IMR-90 (cell line): ENCODE measurements around the gene ARPC1A. TPM values are rescaled to one million over a fixed set of nuclear protein-coding genes. Genes with fewer than 3 reads are reported as not detected.
"Not testable (repeated sequence)": the region's sequence is repeated elsewhere in the genome, so short reads cannot be mapped to it uniquely, and the experiment has no call there.

ENCODE experiments used
- ATAC-seq: fragments of 200-7000 bp; cut with Tn5 transposase; 2 replicates; pipeline ENCODE4 v1.9.1; 2020; ENCODE audit warnings: low read depth, mild to moderate bottlenecking, moderate library complexity
- BruUV-seq: library from RNA; stranded (reverse); fragments of 400-500 nt; replicated peaks from 2 replicates; lab custom pipeline; 2021; lab: Mats Ljungman, UMichigan
- CTCF ChIA-PET: fragments of 300-600 bp; formaldehyde crosslinking; extraction: SDS; loops from one replicate; lab custom pipeline; 2021; ENCODE audit warnings: antibody characterized with exemption; lab: Yijun Ruan, JAX
- POLR2A ChIA-PET: fragments of 300-600 bp; sonication (Branson Sonifier 250); formaldehyde crosslinking; loops from one replicate; lab custom pipeline; 2022; ENCODE audit warnings: antibody characterized with exemption; ENCODE audit not compliant: unreplicated experiment; lab: Charles Lee
- DNase-seq: peaks from one replicate; pipeline ENCODE4 v3.0.0; 2013
- H2AFZ ChIP-seq: replicated peaks from 2 replicates; pipeline ENCODE3; 2013; ENCODE audit warnings: low read length, mild to moderate bottlenecking; ENCODE audit not compliant: poor library complexity
- H2AK5ac ChIP-seq: 2 replicates; pipeline ENCODE4 v1.6.1; 2013; ENCODE audit warnings: low read depth, low read length, inconsistent platforms
- H2AK9ac ChIP-seq: replicated peaks from 2 replicates; pipeline ENCODE3; 2013; ENCODE audit warnings: mild to moderate bottlenecking, low read depth, low read length, moderate library complexity; ENCODE audit not compliant: poor library complexity
- H2BK120ac ChIP-seq: 2 replicates; pipeline ENCODE4 v1.6.1; 2013; ENCODE audit warnings: low read depth, low read length, inconsistent platforms
- H2BK15ac ChIP-seq: 3 replicates; pipeline ENCODE4 v1.6.1; 2013; ENCODE audit warnings: low read depth, low read length, inconsistent platforms
- H2BK20ac ChIP-seq: 2 replicates; pipeline ENCODE4 v1.6.1; 2013; ENCODE audit warnings: low read depth, mild to moderate bottlenecking, inconsistent platforms, low read length, moderate library complexity
- H2BK5ac ChIP-seq: 2 replicates; pipeline ENCODE4 v1.6.1; 2013; ENCODE audit warnings: mild to moderate bottlenecking, low read depth, low read length, inconsistent platforms; ENCODE audit not compliant: poor library complexity, severe bottlenecking
- H3K14ac ChIP-seq: replicated peaks from 2 replicates; pipeline ENCODE4 v1.6.1; 2013; ENCODE audit warnings: low read depth, low read length, inconsistent platforms
- H3K18ac ChIP-seq: 2 replicates; pipeline ENCODE4 v1.6.1; 2013; ENCODE audit warnings: low read depth, low read length, control low read depth
- H3K23ac ChIP-seq: 2 replicates; pipeline ENCODE4 v1.6.1; 2013; ENCODE audit warnings: low read depth, low read length, inconsistent platforms
- H3K27ac ChIP-seq: 2 replicates; pipeline ENCODE4 v1.5.1; 2013; ENCODE audit warnings: mild to moderate bottlenecking, control low read depth, low read length; ENCODE audit not compliant: insufficient read depth
- H3K27me3 ChIP-seq: 2 replicates; pipeline ENCODE4 v1.6.1; 2013; ENCODE audit warnings: low read length; ENCODE audit not compliant: control insufficient read depth, insufficient read depth
- H3K36me3 ChIP-seq: 2 replicates; pipeline ENCODE4 v1.6.1; 2013; ENCODE audit warnings: low read length, mixed read lengths; ENCODE audit not compliant: control insufficient read depth, insufficient read depth
- H3K4ac ChIP-seq: 2 replicates; pipeline ENCODE4 v1.6.1; 2013; ENCODE audit warnings: low read depth, low read length, inconsistent platforms
- H3K4me1 ChIP-seq: 2 replicates; pipeline ENCODE4 v1.6.1; 2013; ENCODE audit warnings: low read length, mixed read lengths; ENCODE audit not compliant: control insufficient read depth, insufficient read depth
- H3K4me2 ChIP-seq: 2 replicates; pipeline ENCODE4 v1.6.1; 2013; ENCODE audit warnings: low read depth, mild to moderate bottlenecking, control low read depth, low read length, moderate library complexity
- H3K4me3 ChIP-seq: 2 replicates; pipeline ENCODE4 v1.5.1; 2013; ENCODE audit warnings: low read depth, mild to moderate bottlenecking, control low read depth, low read length, moderate library complexity; ENCODE audit not compliant: insufficient read depth
- H3K56ac ChIP-seq: 2 replicates; pipeline ENCODE4 v1.6.1; 2013; ENCODE audit warnings: low read length, inconsistent platforms; ENCODE audit not compliant: insufficient read depth; ENCODE audit errors: extremely low read depth
- H3K79me1 ChIP-seq, 2 experiments: 2 replicates each; pipeline ENCODE4 v1.6.1; 2013; ENCODE audit warnings: low read length in 2 of 2, inconsistent platforms in 1 of 2, low read depth in 1 of 2
- H3K9ac ChIP-seq: 2 replicates; pipeline ENCODE4 v1.6.1; 2013; ENCODE audit warnings: low read depth, low read length, control low read depth
- H3K9me1 ChIP-seq: 2 replicates; pipeline ENCODE4 v1.6.1; 2013; ENCODE audit warnings: low read length, inconsistent platforms; ENCODE audit not compliant: insufficient read depth
- H3K9me3 ChIP-seq: 2 replicates; pipeline ENCODE4 v1.6.1; 2013; ENCODE audit warnings: low read length; ENCODE audit not compliant: control insufficient read depth, insufficient read depth
- H4K20me1 ChIP-seq: 2 replicates; pipeline ENCODE4 v1.6.1; 2013; ENCODE audit warnings: low read length, inconsistent platforms; ENCODE audit not compliant: insufficient read depth
- H4K5ac ChIP-seq: 2 replicates; pipeline ENCODE4 v1.6.1; 2013; ENCODE audit warnings: mild to moderate bottlenecking, low read depth, low read length, control low read depth
- H4K8ac ChIP-seq, 2 experiments: 2 replicates each; pipeline ENCODE4 v1.6.1; 2013; ENCODE audit warnings: low read depth in 2 of 2, low read length in 2 of 2, control low read depth in 1 of 2, inconsistent platforms in 1 of 2
- H4K91ac ChIP-seq: 2 replicates; pipeline ENCODE4 v1.6.1; 2013; ENCODE audit warnings: low read depth, low read length, inconsistent platforms; ENCODE audit not compliant: insufficient read depth
- CEBPB ChIP-seq: IDR thresholded peaks from 2 replicates; pipeline ENCODE4 v1.6.1; 2012; ENCODE audit warnings: low read depth, low read length, improper control_type of control experiment
- CTCF ChIP-seq: conservative IDR thresholded peaks from 2 replicates; pipeline ENCODE4 v1.5.1; 2012; ENCODE audit warnings: mild to moderate bottlenecking, low read depth, low read length, improper control_type of control experiment
- MAFK ChIP-seq: IDR thresholded peaks from 2 replicates; pipeline ENCODE4 v1.6.1; 2012; ENCODE audit warnings: low read depth, low read length, improper control_type of control experiment
- WGBS, 2 experiments: methylation state at CpG; one replicate each; pipeline versions ENCODE4 v1.1.5 to v1.1.7; 2013; ENCODE audit warnings: missing lambda C conversion rate in 2 of 2; ENCODE audit not compliant: insufficient read length in 1 of 2; ENCODE audit errors: extremely low coverage in 2 of 2; 5-methylcytosine and 5-hydroxymethylcytosine counted together
- dilution Hi-C: fragments of 300-500 bp; cut with HindIII; formaldehyde crosslinking; loops from one replicate; pipeline ENCODE4 v1.14.3; 2018; ENCODE audit warnings: low sequenced_read_pairs; ENCODE audit not compliant: unreplicated experiment
- in situ Hi-C: fragments of 300-500 bp; cut with MboI; formaldehyde crosslinking; loops from 3 replicates; pipeline ENCODE4 v1.14.3; 2019; ENCODE audit warnings: low sequenced_read_pairs, inconsistent platforms, mixed read lengths
- intact Hi-C: fragments of 100-400 bp; cut with micrococcal nuclease; formaldehyde crosslinking; loops from 2 replicates; pipeline ENCODE4 v1.10.0; 2022
- polyA plus RNA-seq, 3 experiments: library from polyadenylated mRNA; depleted of rRNA; stranded (reverse); fragments of >200 nt; gene quantifications; 2 replicates each; pipeline ENCODE4 v1.2.3, GENCODE V29; 2012; ENCODE audit warnings: low replicate concordance in 1 of 3
- total RNA-seq: library from RNA; depleted of rRNA; stranded (reverse); fragments of >200 nt; gene quantifications from 2 replicates; pipeline ENCODE4 v1.2.3, GENCODE V29; 2012

ARPC1A gene
- total and polyA plus RNA-seq, 2 of the 4 experiments (the other 2 are of a cell fraction): 253 to 327 TPM

DNA sequence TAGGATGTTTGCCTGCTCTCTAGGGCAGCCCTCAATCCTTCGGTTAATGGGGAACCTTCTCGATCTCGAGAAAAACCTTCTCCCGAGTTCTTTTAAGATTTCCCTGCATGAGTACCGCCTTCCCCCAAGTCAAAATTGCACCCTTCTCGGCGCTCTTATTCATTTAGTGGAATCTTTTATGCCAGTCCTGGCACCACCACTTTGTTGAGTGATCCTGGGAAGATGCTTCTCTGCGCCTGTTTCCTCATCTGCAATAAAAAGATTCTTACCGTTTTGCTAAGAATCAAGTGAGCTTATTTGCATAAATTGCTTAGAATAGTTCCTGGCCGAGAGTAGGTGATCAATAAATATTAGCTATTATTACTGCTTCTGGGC is 697 bp downstream of the ARPC1A start (continued):
- no peak for TF ChIP-seq CTCF

DNA sequence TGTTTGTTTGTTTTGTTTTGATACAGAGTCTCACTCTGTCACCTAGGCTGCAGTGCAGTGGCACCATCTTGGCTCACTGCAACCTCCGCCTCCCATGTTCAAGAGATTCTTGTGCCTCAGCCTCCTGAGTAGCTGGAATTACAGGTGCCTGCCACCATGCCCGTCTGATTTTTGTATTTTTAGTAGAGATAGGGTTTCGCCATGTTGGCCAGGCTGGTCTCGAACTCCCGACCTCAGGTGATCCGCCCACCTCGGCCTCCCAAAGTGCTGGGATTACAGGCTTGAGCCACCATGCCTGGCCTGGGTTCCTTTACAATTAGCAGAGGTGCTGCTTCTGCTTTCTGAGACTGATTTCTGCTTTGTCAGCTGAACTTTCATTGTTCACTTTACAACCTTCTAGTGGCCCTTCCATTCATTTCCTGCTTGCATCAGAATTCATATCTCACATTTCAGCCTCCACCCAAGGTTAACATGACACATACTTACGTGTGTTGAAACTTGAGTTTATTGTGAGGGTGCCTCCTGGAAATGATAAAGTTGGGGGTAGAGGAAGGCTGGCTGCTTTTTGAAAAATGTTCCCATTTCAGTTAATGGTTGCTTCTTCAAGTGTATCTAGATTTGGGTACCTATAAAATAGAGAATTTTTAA is 4.7 kb downstream of the ARPC1A start:
- H3K56ac ChIP-seq, H2BK15ac ChIP-seq, H2BK120ac ChIP-seq, H2BK20ac ChIP-seq, POLR2A ChIA-PET, H3K14ac ChIP-seq, H3K4me3 ChIP-seq, H4K5ac ChIP-seq, H3K36me3 ChIP-seq, BruUV-seq, H3K9me1 ChIP-seq, H3K18ac ChIP-seq, dilution Hi-C loops, H3K4me1 ChIP-seq, H3K9ac ChIP-seq, H2AFZ ChIP-seq, H3K27me3 ChIP-seq, H3K9me3 ChIP-seq, H2AK9ac ChIP-seq, in situ Hi-C loops, H3K23ac ChIP-seq, intact Hi-C loops: not testable (repeated sequence)
- H4K20me1 ChIP-seq: peaks cover 47% of the 10 kb centered on the region
- DNase-seq: peak; percentile 92
- peak overlapping the region in 1 of 2 experiments; percentile 36; a peak in 1 of 4 replicates for H4K8ac ChIP-seq
- H2BK5ac ChIP-seq: peak overlapping the region; percentile 84
- peak overlapping the region; percentile 74 for H3K4ac ChIP-seq
- ATAC-seq: peak; percentile 35
- 80% methylated on average over 1 of the region's 8 CpGs; no CpG with 5 or more reads in 1 of the 2 experiments for WGBS, 2 experiments
- peak overlapping the region; percentile 51; the same call in 1 of the 2 replicates for H4K91ac ChIP-seq
- TF ChIP-seq MAFK (peak; percentile 92), CEBPB (peak; percentile 94)
- H3K4me2 ChIP-seq: peak overlapping the region; percentile 18
- CTCF ChIA-PET: interaction anchor here (0.6 kb wide), 2 partner anchors 39 to 42 kb away, joined by 3 read pairs; no protein-coding TSS in a partner anchor
- peak overlapping the region; percentile 76 for H2AK5ac ChIP-seq
- H3K27ac ChIP-seq: peak overlapping the region; percentile 77
- H3K79me1 ChIP-seq: peaks cover 10 to 44% of the 10 kb centered on the region in 2 experiments
